H1 (cell line): ENCODE measurements around the gene SLC38A2. TPM values are rescaled to one million over a fixed set of nuclear protein-coding genes. Genes with fewer than 3 reads are reported as not detected.
A peak's percentile ranks its signal among the peaks of the same experiment; 100 is the strongest.

ENCODE experiments used
- CTCF ChIA-PET: fragments of 300-600 bp; sonication (Branson Sonifier 250); formaldehyde crosslinking; loops from one replicate; lab custom pipeline; 2021; ENCODE audit not compliant: partially characterized antibody; lab: Charles Lee
- POLR2A ChIA-PET: fragments of 300-600 bp; sonication (Branson Sonifier 250); formaldehyde crosslinking; loops from one replicate; lab custom pipeline; 2021; ENCODE audit warnings: inconsistent platforms; ENCODE audit not compliant: partially characterized antibody; lab: Charles Lee
- DNase-seq, 2 experiments: peaks; one replicate each; pipeline versions ENCODE4 v3.0.0 to v3.0.0-alpha.2; 2010 to 2022; ENCODE audit warnings: low spot score in 2 of 2, low read depth in 1 of 2, mixed read lengths in 1 of 2
- FAIRE-seq: peaks from 2 replicates; lab custom pipeline; 2011; peaks lifted over from hg19 to GRCh38; lab: Jason Lieb, UNC
- H2AFZ ChIP-seq: 2 replicates; pipeline ENCODE4 v1.8.1; 2012; ENCODE audit warnings: low read length, inconsistent platforms
- H2AK5ac ChIP-seq: 2 replicates; pipeline ENCODE4 v1.6.1; 2013; ENCODE audit warnings: low read depth, low read length
- H2BK120ac ChIP-seq: replicated peaks from 2 replicates; pipeline ENCODE3; 2013; ENCODE audit warnings: low read depth, low read length, inconsistent platforms
- H2BK12ac ChIP-seq: 2 replicates; pipeline ENCODE4 v1.6.1; 2013; ENCODE audit warnings: low read depth, low read length
- H2BK15ac ChIP-seq: 2 replicates; pipeline ENCODE4 v1.6.1; 2013; ENCODE audit warnings: low read length
- H2BK20ac ChIP-seq: 2 replicates; pipeline ENCODE4 v1.6.1; 2013; ENCODE audit warnings: low read length
- H2BK5ac ChIP-seq: 2 replicates; pipeline ENCODE4 v1.6.1; 2013; ENCODE audit warnings: low read depth, low read length
- H3K14ac ChIP-seq: 2 replicates; pipeline ENCODE4 v1.6.1; 2013; ENCODE audit warnings: inconsistent platforms; ENCODE audit not compliant: insufficient read length
- H3K18ac ChIP-seq: 2 replicates; pipeline ENCODE4 v1.6.1; 2013; ENCODE audit warnings: low read length; ENCODE audit errors: extremely low read depth
- H3K23ac ChIP-seq: 2 replicates; pipeline ENCODE4 v1.6.1; 2013; ENCODE audit warnings: inconsistent platforms; ENCODE audit not compliant: insufficient read length
- H3K23me2 ChIP-seq: 2 replicates; pipeline ENCODE4 v1.6.1; 2013; ENCODE audit warnings: low read depth, low read length
- H3K27ac ChIP-seq: 2 replicates; pipeline ENCODE4 v1.6.1; 2011; ENCODE audit warnings: low read depth, low read length, inconsistent platforms
- H3K27me3 ChIP-seq, 4 experiments: replicated peaks in 1 of 4; 1 replicate in 1 of 4; 2 replicates in 3 of 4; pipeline versions ENCODE4 v1.6.1 to v1.8.1; 2011 to 2013; ENCODE audit warnings: low read length in 3 of 4, mild to moderate bottlenecking in 3 of 4, inconsistent platforms in 2 of 4, mixed read lengths in 2 of 4, moderate library complexity in 1 of 4; ENCODE audit not compliant: control insufficient read depth in 3 of 4, insufficient read depth in 3 of 4; ENCODE audit errors: extremely low read depth in 1 of 4
- H3K36me3 ChIP-seq, 4 experiments: 2 replicates each; pipeline versions ENCODE4 v1.6.1 to v1.8.1; 2011 to 2013; ENCODE audit warnings: mild to moderate bottlenecking in 4 of 4, low read length in 3 of 4, moderate library complexity in 2 of 4, control low read depth in 1 of 4, inconsistent platforms in 1 of 4; ENCODE audit not compliant: insufficient read depth in 4 of 4, control insufficient read depth in 2 of 4
- H3K4ac ChIP-seq: replicated peaks from 2 replicates; pipeline ENCODE3; 2013; ENCODE audit warnings: low read length, low read depth, mixed read lengths, inconsistent platforms; ENCODE audit not compliant: insufficient read length
- H3K4me1 ChIP-seq, 4 experiments: replicated peaks in 1 of 4; 1 replicate in 1 of 4; 2 replicates in 3 of 4; pipeline versions ENCODE4 v1.6.1 to v1.8.1; 2011 to 2013; ENCODE audit warnings: low read length in 3 of 4, inconsistent platforms in 2 of 4, mixed read lengths in 1 of 4; ENCODE audit not compliant: insufficient read depth in 4 of 4, control insufficient read depth in 3 of 4
- H3K4me2 ChIP-seq, 2 experiments: 2 replicates each; pipeline versions ENCODE4 v1.6.1 to v1.8.1; 2011 to 2013; ENCODE audit warnings: low read depth in 2 of 2, low read length in 2 of 2, control low read depth in 1 of 2, inconsistent platforms in 1 of 2, mild to moderate bottlenecking in 1 of 2; ENCODE audit not compliant: insufficient read depth in 1 of 2
- H3K4me3 ChIP-seq, 4 experiments: fragments of 200-600, 300-600 bp in 1 of 4; sonication (generic), shearing (Covaris generic), sonication (Bioruptor Twin) in 1 of 4; 2 replicates each; pipeline versions ENCODE4 v1.5.1 to v1.8.1; 2011 to 2016; ENCODE audit warnings: low read length in 4 of 4, low read depth in 3 of 4, control low read depth in 2 of 4, inconsistent platforms in 2 of 4, mild to moderate bottlenecking in 2 of 4, mixed read lengths in 1 of 4, moderate library complexity in 1 of 4; ENCODE audit not compliant: insufficient read depth in 2 of 4; ENCODE audit errors: extremely low read depth in 1 of 4
- H3K56ac ChIP-seq: replicated peaks from 2 replicates; pipeline ENCODE3; 2013; ENCODE audit warnings: low read depth, mild to moderate bottlenecking, mixed read lengths, low read length, inconsistent platforms; ENCODE audit not compliant: insufficient read length
- H3K79me1 ChIP-seq: 2 replicates; pipeline ENCODE4 v1.6.1; 2013; ENCODE audit warnings: low read depth, low read length, control low read depth
- H3K79me2 ChIP-seq, 2 experiments: 2 replicates each; pipeline versions ENCODE4 v1.6.1 to v1.8.1; 2012 to 2013; ENCODE audit warnings: low read length in 2 of 2, mild to moderate bottlenecking in 2 of 2, inconsistent platforms in 1 of 2; ENCODE audit not compliant: insufficient read depth in 2 of 2, control insufficient read depth in 1 of 2
- H3K9ac ChIP-seq, 4 experiments: replicated peaks in 1 of 4; 1 replicate in 1 of 4; 2 replicates in 3 of 4; pipeline versions ENCODE4 v1.6.1 to v1.8.1; 2011 to 2013; ENCODE audit warnings: low read depth in 3 of 4, low read length in 3 of 4, control low read depth in 2 of 4, mild to moderate bottlenecking in 2 of 4, moderate library complexity in 2 of 4, inconsistent platforms in 1 of 4; ENCODE audit errors: extremely low read depth in 1 of 4
- H3K9me3 ChIP-seq, 2 experiments: 2 replicates each; pipeline versions ENCODE4 v1.6.1 to v1.8.1; 2012 to 2013; ENCODE audit warnings: mild to moderate bottlenecking in 2 of 2, moderate library complexity in 2 of 2, control low read depth in 1 of 2, inconsistent platforms in 1 of 2, low read depth in 1 of 2, low read length in 1 of 2, mixed read lengths in 1 of 2; ENCODE audit not compliant: insufficient read depth in 2 of 2
- H4K20me1 ChIP-seq, 2 experiments: replicated peaks in 1 of 2; 2 replicates each; pipeline versions ENCODE3 to v1.8.1; 2011 to 2013; ENCODE audit warnings: inconsistent platforms in 2 of 2, low read length in 2 of 2, mild to moderate bottlenecking in 1 of 2; ENCODE audit not compliant: insufficient read depth in 2 of 2, control insufficient read depth in 1 of 2
- H4K5ac ChIP-seq: 2 replicates; pipeline ENCODE4 v1.6.1; 2013; ENCODE audit warnings: low read length, low read depth, mixed read lengths, inconsistent platforms; ENCODE audit not compliant: insufficient read length
- H4K8ac ChIP-seq: 2 replicates; pipeline ENCODE4 v1.8.0; 2013; ENCODE audit warnings: mild to moderate bottlenecking, moderate library complexity, low read length, inconsistent platforms; ENCODE audit not compliant: insufficient read depth; ENCODE audit errors: extremely low read depth
- H4K91ac ChIP-seq: replicated peaks from 2 replicates; pipeline ENCODE3; 2013; ENCODE audit warnings: low read length, mixed read lengths, inconsistent platforms; ENCODE audit not compliant: insufficient read length
- BACH1 ChIP-seq: IDR thresholded peaks from 2 replicates; pipeline ENCODE4 v1.6.1; 2012; ENCODE audit warnings: low read length, improper control_type of control experiment
- EP300 ChIP-seq, 2 experiments: IDR thresholded peaks; 1 replicate in 1 of 2; 2 replicates in 1 of 2; pipeline ENCODE4 v1.6.1; 2011 to 2012; ENCODE audit warnings: low read depth in 2 of 2, low read length in 2 of 2, mild to moderate bottlenecking in 2 of 2, borderline replicate concordance in 1 of 2, inconsistent platforms in 1 of 2, moderate library complexity in 1 of 2
- NRF1 ChIP-seq: IDR thresholded peaks from 2 replicates; pipeline ENCODE4 v1.6.1; 2011; ENCODE audit warnings: mild to moderate bottlenecking, low read depth, low read length, improper control_type of control experiment
- SP4 ChIP-seq: IDR thresholded peaks from 2 replicates; pipeline ENCODE4 v1.6.1; 2012; ENCODE audit warnings: low read length, inconsistent platforms
- WGBS, 2 experiments: shearing (Covaris generic) in 1 of 2; methylation state at CpG; one replicate each; pipeline versions ENCODE4 v1.1.6 to v1.1.7; 2013 to 2015; ENCODE audit warnings: low lambda C conversion rate in 2 of 2, mixed read lengths in 2 of 2, inconsistent platforms in 1 of 2, low coverage in 1 of 2, missing lambda C conversion rate in 1 of 2; ENCODE audit not compliant: insufficient replicate concordance in 2 of 2, insufficient coverage in 1 of 2, insufficient read length in 1 of 2; ENCODE audit errors: extremely low coverage in 1 of 2, missing lambda C conversion rate in 1 of 2; 5-methylcytosine and 5-hydroxymethylcytosine counted together
- polyA plus RNA-seq, 7 experiments: library from polyadenylated mRNA; depleted of rRNA in 3 of 7; stranded (reverse) in 5 of 7; unstranded in 2 of 7; fragments of >200 nt in 5 of 7; fragments of 200-250 nt in 2 of 7; gene quantifications; 1 replicate in 5 of 7; 2 replicates in 1 of 7; 4 replicates in 1 of 7; pipeline versions ENCODE4 v1.2.1 to v1.2.3, GENCODE V29; 2011 to 2013; ENCODE audit warnings: missing spikeins in 2 of 7, mixed read lengths in 2 of 7
- total RNA-seq: library from RNA; stranded (reverse); fragmentation: NEBNext Ultra II Directional; extraction: Animal tissue kit (Norgen Biotek cat#: 25700); gene quantifications from 2 replicates; pipeline ENCODE4 v1.2.1, GENCODE V29; 2021
- TF ChIP-seq, protein P1 (sequence below): IDR thresholded peaks from 2 replicates; pipeline ENCODE4 v1.6.1; 2011; ENCODE audit warnings: low read depth, mild to moderate bottlenecking, low read length; ENCODE audit not compliant: insufficient read depth

SLC38A2 gene
- total and polyA plus RNA-seq, 2 of the 8 experiments (the other 6 are each of a cell fraction or from before 2014, with no cell fraction given), result 163 to 684 TPM

DNA sequence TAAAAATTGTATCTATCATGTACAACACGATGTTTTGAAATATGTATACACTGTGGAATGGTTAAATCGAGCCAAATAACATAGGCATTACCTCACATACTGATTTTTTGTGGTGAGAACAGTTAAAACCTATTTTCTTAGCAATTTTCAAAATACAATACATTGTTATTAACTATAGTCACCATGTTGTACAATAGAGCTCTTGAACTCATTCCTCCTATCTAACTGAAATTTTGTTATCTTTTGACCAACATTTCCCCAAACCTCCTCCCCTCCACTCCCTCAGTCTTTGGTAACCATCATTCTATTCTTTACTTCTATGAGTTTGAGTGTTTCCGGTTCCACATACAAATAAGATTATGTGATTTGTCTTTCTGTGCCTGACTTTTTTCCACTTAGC is 6.8 kb upstream of the SLC38A2 start:
- Histone ChIP-seq H2AFZ (no peak overlapping the region), H2BK12ac (peak overlapping the region; percentile 50; the same call in 1 of the 2 replicates), H4K91ac (no peak overlapping the region), H3K23ac (no peak overlapping the region), H3K4ac (no peak overlapping the region), H3K79me1 (no peaks in the 10 kb centered on the region), H3K23me2 (peaks cover 5% of the 10 kb centered on the region; the same call in 1 of the 2 replicates), H3K4me2 (no peak overlapping the region), H4K8ac (no peak overlapping the region), H2BK120ac (no peak overlapping the region)
- ChIA-PET POLR2A (interaction anchor here (8.1 to 15.4 kb wide), 2 partner anchors 12 to 22 kb away, joined by 55 to 233 read pairs; partner anchors contain the start of gene SLC38A2), CTCF (interaction anchor here (2.1 kb wide), 1 partner anchor 298 kb away, joined by 5 read pairs; no protein-coding TSS in a partner anchor)
- WGBS, 2 experiments, result 89% methylated on average over 3 of the region's 3 CpGs; no CpG with 5 or more reads in 1 of the 2 experiments
- TF ChIP-seq SP4 (no peak), NRF1 (no peak), BACH1 (no peak), EP300 (IDR thresholded peaks at IDR 0.05; ENCODE audit: borderline replicate concordance in 1 of 2, low read depth in 2 of 2, low read length in 2 of 2) (no peak)
- TF ChIP-seq, protein P1, sequence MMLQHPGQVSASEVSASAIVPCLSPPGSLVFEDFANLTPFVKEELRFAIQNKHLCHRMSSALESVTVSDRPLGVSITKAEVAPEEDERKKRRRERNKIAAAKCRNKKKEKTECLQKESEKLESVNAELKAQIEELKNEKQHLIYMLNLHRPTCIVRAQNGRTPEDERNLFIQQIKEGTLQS, result no peak
- TF ChIP-seq, all 59 proteins: peak for 0
- H2BK20ac ChIP-seq, result no peak overlapping the region
- H3K27me3 ChIP-seq, result no peaks in the 10 kb centered on the region
- no peak overlapping the region for H3K56ac ChIP-seq
- H3K9ac ChIP-seq, result no peak overlapping the region
- peaks cover 5 to 11% (median 10%) of the 10 kb centered on the region in 4 experiments; a peak in 5 of 7 replicates for H3K4me1 ChIP-seq
- peaks cover 0 to 3% of the 10 kb centered on the region in 2 experiments; a peak in 1 of 4 replicates for H3K9me3 ChIP-seq
- H2BK5ac ChIP-seq, result no peak overlapping the region
- H2BK15ac ChIP-seq, result no peak overlapping the region
- no peak overlapping the region for H2AK5ac ChIP-seq
- no peaks in the 10 kb centered on the region for H4K20me1 ChIP-seq
- no peak for DNase-seq
- H3K79me2 ChIP-seq, result peaks cover 0 to 5% of the 10 kb centered on the region in 2 experiments; a peak in 2 of 4 replicates
- H4K5ac ChIP-seq, result no peak overlapping the region
- no peak overlapping the region for H3K4me3 ChIP-seq
- H3K14ac ChIP-seq, result no peak overlapping the region
- H3K18ac ChIP-seq, result no peak overlapping the region
- no peak overlapping the region for H3K27ac ChIP-seq
- no peaks in the 10 kb centered on the region for H3K36me3 ChIP-seq
- FAIRE-seq, result no peak
